GM12878 (cell line): ENCODE results near the gene PSMD11. TPM values are rescaled to one million over a fixed set of nuclear protein-coding genes. Genes with fewer than 3 reads are reported as not detected.

Experiments
- ATAC-seq: fragments of 200-7000 bp; cut with Tn5 transposase; 3 replicates; pipeline ENCODE4 v1.9.1; 2020; ENCODE audit warnings: mild to moderate bottlenecking, moderate library complexity
- BruUV-seq: library from RNA; stranded (reverse); fragments of 400-500 nt; replicated peaks from 2 replicates; lab custom pipeline; 2021; lab: Mats Ljungman, UMichigan
- CTCF ChIA-PET: fragments of 300-600 bp; sonication (Branson Sonifier 250); formaldehyde crosslinking; extraction: SDS; loops from one replicate; lab custom pipeline; 2021; ENCODE audit warnings: inconsistent platforms; lab: Yijun Ruan, JAX
- POLR2A ChIA-PET: fragments of 350-600 bp; formaldehyde crosslinking; extraction: SDS; loops from one replicate; lab custom pipeline; 2021; ENCODE audit warnings: inconsistent platforms; lab: Charles Lee
- RAD21 ChIA-PET: fragments of 300-600 bp; sonication (Branson Sonifier 250); formaldehyde crosslinking; loops from one replicate; lab custom pipeline; 2023; ENCODE audit warnings: antibody characterized with exemption; ENCODE audit not compliant: unreplicated experiment; lab: Charles Lee
- SMC1A ChIA-PET: fragments of 300-600 bp; sonication (Branson Sonifier 250); formaldehyde crosslinking; loops from one replicate; lab custom pipeline; 2023; ENCODE audit not compliant: unreplicated experiment, uncharacterized antibody; lab: Charles Lee
- DNase-seq: peaks from one replicate; pipeline ENCODE4 v3.0.0-alpha.2; 2011; ENCODE audit warnings: low read depth, low spot score
- FAIRE-seq: peaks from 3 replicates; lab custom pipeline; 2011; peaks lifted over from hg19 to GRCh38; lab: Jason Lieb, UNC
- H2AFZ ChIP-seq: 2 replicates; pipeline ENCODE4 v1.6.0; 2011; ENCODE audit warnings: low read depth, low read length, control low read depth; ENCODE audit not compliant: control insufficient read depth
- H3K27ac ChIP-seq: 2 replicates; pipeline ENCODE4 v1.5.1; 2011; ENCODE audit warnings: control low read depth; ENCODE audit not compliant: control insufficient read depth, insufficient read depth
- H3K27me3 ChIP-seq, 2 experiments: replicated peaks in 1 of 2; 2 replicates each; pipeline versions ENCODE4 v1.6.0 to v1.6.1; 2011; ENCODE audit warnings: low read length in 1 of 2; ENCODE audit not compliant: control insufficient read depth in 2 of 2, insufficient read depth in 2 of 2
- H3K36me3 ChIP-seq, 2 experiments: 2 replicates each; pipeline ENCODE4 v1.5.1; 2011; ENCODE audit warnings: low read length in 1 of 2; ENCODE audit not compliant: control insufficient read depth in 2 of 2, insufficient read depth in 2 of 2
- H3K4me1 ChIP-seq: 2 replicates; pipeline ENCODE4 v1.6.1; 2011; ENCODE audit warnings: mild to moderate bottlenecking, low read length, moderate library complexity, mixed read lengths; ENCODE audit not compliant: control insufficient read depth, insufficient read depth
- H3K4me2 ChIP-seq: 2 replicates; pipeline ENCODE4 v1.6.0; 2011; ENCODE audit warnings: control low read depth; ENCODE audit not compliant: control insufficient read depth, insufficient read depth
- H3K4me3 ChIP-seq: fragments of 200-600 bp; sonication (generic); 2 replicates; pipeline ENCODE4 v1.5.1; 2016
- H3K79me2 ChIP-seq: 2 replicates; pipeline ENCODE4 v1.6.0; 2011; ENCODE audit warnings: low read length; ENCODE audit not compliant: control insufficient read depth, insufficient read depth
- H3K9ac ChIP-seq: 2 replicates; pipeline ENCODE4 v1.8.0; 2011; ENCODE audit warnings: low read length, control low read depth, mixed read lengths; ENCODE audit not compliant: control insufficient read depth, insufficient read depth
- H3K9me3 ChIP-seq: replicated peaks from 3 replicates; pipeline ENCODE4 v1.5.1; 2011; ENCODE audit warnings: mild to moderate bottlenecking, low read length; ENCODE audit not compliant: control insufficient read depth, insufficient read depth
- H4K20me1 ChIP-seq: 2 replicates; pipeline ENCODE4 v1.6.0; 2011; ENCODE audit not compliant: control insufficient read depth, insufficient read depth
- CREM ChIP-seq: IDR thresholded peaks from 2 replicates; pipeline ENCODE4 v1.6.1; 2014; ENCODE audit warnings: antibody characterized with exemption, low read depth
- HCFC1 ChIP-seq: fragments of 150-350 bp; IDR thresholded peaks from 2 replicates; pipeline ENCODE4 v1.6.1; 2014; ENCODE audit warnings: low read length
- IKZF2 ChIP-seq, 2 experiments: fragments of 450-650 bp; IDR thresholded peaks; 2 replicates each; pipeline ENCODE4 v1.6.1; 2017; ENCODE audit warnings: mild to moderate bottlenecking in 2 of 2, moderate library complexity in 2 of 2
- KLF5 ChIP-seq: fragments of 450-650 bp; IDR thresholded peaks from 2 replicates; pipeline ENCODE4 v1.6.1; 2014; ENCODE audit warnings: mild to moderate bottlenecking; ENCODE audit not compliant: partially characterized antibody
- MAX ChIP-seq: IDR thresholded peaks from 2 replicates; pipeline ENCODE4 v1.6.1; 2012; ENCODE audit warnings: low read depth, low read length, improper control_type of control experiment
- MEF2B ChIP-seq: fragments of 450-650 bp; IDR thresholded peaks from 2 replicates; pipeline ENCODE4 v1.6.1; 2018; ENCODE audit warnings: mild to moderate bottlenecking, moderate library complexity; ENCODE audit not compliant: partially characterized antibody, poor library complexity, severe bottlenecking
- MLLT1 ChIP-seq: fragments of 450-650 bp; IDR thresholded peaks from 2 replicates; pipeline ENCODE4 v1.6.1; 2016; ENCODE audit warnings: mild to moderate bottlenecking
- NFIC ChIP-seq: IDR thresholded peaks from 2 replicates; pipeline ENCODE4 v1.6.1; 2012; ENCODE audit warnings: low read depth, mild to moderate bottlenecking, inconsistent platforms, low read length, moderate library complexity
- NR2F1 ChIP-seq: fragments of 450-650 bp; conservative IDR thresholded peaks from 2 replicates; pipeline ENCODE4 v1.6.1; 2017; ENCODE audit warnings: mild to moderate bottlenecking
- POU2F2 ChIP-seq: IDR thresholded peaks from 3 replicates; pipeline ENCODE4 v1.6.1; 2011; ENCODE audit warnings: low read depth, mild to moderate bottlenecking, low read length, borderline replicate concordance
- RB1 ChIP-seq: fragments of 450-650 bp; formaldehyde crosslinking; IDR thresholded peaks from 2 replicates; pipeline ENCODE4 v1.6.1; 2017; ENCODE audit warnings: mild to moderate bottlenecking, borderline replicate concordance
- RUNX3 ChIP-seq: IDR thresholded peaks from 2 replicates; pipeline ENCODE4 v1.6.1; 2012; ENCODE audit warnings: low read length, inconsistent platforms
- SP1 ChIP-seq: IDR thresholded peaks from one replicate; pipeline ENCODE4 v1.6.1; 2011; ENCODE audit warnings: low read depth, low read length
- YY1 ChIP-seq: IDR thresholded peaks from 2 replicates; pipeline ENCODE4 v1.6.1; 2011; ENCODE audit warnings: low read depth, mild to moderate bottlenecking, low read length
- ZNF24 ChIP-seq: fragments of 450-650 bp; IDR thresholded peaks from 2 replicates; pipeline ENCODE4 v1.6.1; 2017; ENCODE audit warnings: antibody characterized with exemption, mild to moderate bottlenecking
- WGBS: methylation state at CpG from one replicate; pipeline ENCODE4 v1.1.6; 2016; ENCODE audit warnings: low lambda C conversion rate; ENCODE audit not compliant: insufficient replicate concordance, insufficient coverage; ENCODE audit errors: missing lambda C conversion rate; 5-methylcytosine and 5-hydroxymethylcytosine counted together
- in situ Hi-C: fragments of 300-500 bp; cut with MboI; formaldehyde crosslinking; loops from 9 replicates; pipeline ENCODE4 v1.14.3; 2018; ENCODE audit warnings: mixed read lengths
- intact Hi-C: fragments of 100-400 bp; cut with micrococcal nuclease; formaldehyde crosslinking; loops from one replicate; pipeline ENCODE4 v1.14.2; 2022; ENCODE audit not compliant: unreplicated experiment
- polyA plus RNA-seq, 11 experiments: library from polyadenylated mRNA; depleted of rRNA in 4 of 11; unstranded in 6 of 11; stranded (reverse) in 5 of 11; fragments of >200 nt; fragmentation: Nextera tagmentation in 4 of 11; fragmentation: Illumina TruSeq in 1 of 11; extraction: Ambion mirVana in 4 of 11; extraction: Trizol in 1 of 11; gene quantifications; 1 replicate in 1 of 11; 2 replicates in 10 of 11; pipeline versions ENCODE4 v1.2.1 to v1.2.3, GENCODE V29; 2011 to 2016; ENCODE audit warnings: inconsistent platforms in 2 of 11, missing spikeins in 2 of 11, low read depth in 1 of 11
- total RNA-seq, 4 experiments: library from RNA; depleted of rRNA in 3 of 4; stranded (reverse); fragments of >200 nt in 3 of 4; fragmentation: Illumina TruSeq in 1 of 4; extraction: Trizol in 1 of 4; gene quantifications; 2 replicates each; pipeline versions ENCODE4 v1.2.1 to v1.2.3, GENCODE V29; 2013 to 2021
- TF ChIP-seq, protein P1 (sequence below): fragments of 450-650 bp; IDR thresholded peaks from 2 replicates; pipeline ENCODE4 v1.6.1; 2018; ENCODE audit warnings: borderline replicate concordance, mild to moderate bottlenecking; ENCODE audit not compliant: partially characterized antibody
- TF ChIP-seq, protein P2 (sequence below): fragments of 450-650 bp; IDR thresholded peaks from 2 replicates; pipeline ENCODE4 v1.6.1; 2016; ENCODE audit warnings: mild to moderate bottlenecking

The PSMD11 gene
- total and polyA plus RNA-seq, 10 of the 15 experiments (the other 5 are each of a cell fraction or from before 2014, with no cell fraction given) = 84.1 to 319 (median 120) TPM

- RAD21 ChIA-PET = interaction anchor here (0.9 to 16.4 kb wide), 15 partner anchors 12 to 266 kb away, joined by 3 to 543 read pairs (median 4); partner anchors contain the start of gene PSMD11
- Histone ChIP-seq H3K9ac (peak overlapping the region; percentile 79), H3K79me2 (peaks cover 49% of the 10 kb centered on the region), H3K9me3 (no peaks in the 10 kb centered on the region), H2AFZ (no peak overlapping the region; the same call in 1 of the 2 replicates), H3K4me3 (peak overlapping the region; percentile 92), H3K4me2 (peak overlapping the region; percentile 96), H3K4me1 (peaks cover 35% of the 10 kb centered on the region), H3K27ac (peak overlapping the region; percentile 81), H3K36me3 (peaks cover 10 to 15% of the 10 kb centered on the region in 2 experiments; a peak in 3 of 4 replicates), H3K27me3 (no peaks in the 10 kb centered on the region), H4K20me1 (no peaks in the 10 kb centered on the region)
- 8% methylated on average over 21 of the region's 21 CpGs for WGBS
- FAIRE-seq (no peak), ATAC-seq (peak; percentile 42), DNase-seq (no peak)
- intact Hi-C loops = loop anchor here (1.0 kb wide), 2 partner anchors 12 to 32 kb away; no protein-coding TSS in a partner anchor
- CTCF ChIA-PET = interaction anchor here (0.7 to 7.0 kb wide), 15 partner anchors 9 to 418 kb away, joined by 3 to 83 read pairs (median 4); no protein-coding TSS in a partner anchor
- no TSS peak for BruUV-seq
- in situ Hi-C loops = no loop called here
- POLR2A ChIA-PET = interaction anchor here (1.1 to 12.5 kb wide), 8 partner anchors 9 to 77 kb away, joined by 4 to 308 read pairs (median 12); no protein-coding TSS in a partner anchor
- SMC1A ChIA-PET = interaction anchor here (0.6 to 11.9 kb wide), 22 partner anchors 9 to 382 kb away, joined by 3 to 286 read pairs (median 4); no protein-coding TSS in a partner anchor
- TF ChIP-seq, protein P1, sequence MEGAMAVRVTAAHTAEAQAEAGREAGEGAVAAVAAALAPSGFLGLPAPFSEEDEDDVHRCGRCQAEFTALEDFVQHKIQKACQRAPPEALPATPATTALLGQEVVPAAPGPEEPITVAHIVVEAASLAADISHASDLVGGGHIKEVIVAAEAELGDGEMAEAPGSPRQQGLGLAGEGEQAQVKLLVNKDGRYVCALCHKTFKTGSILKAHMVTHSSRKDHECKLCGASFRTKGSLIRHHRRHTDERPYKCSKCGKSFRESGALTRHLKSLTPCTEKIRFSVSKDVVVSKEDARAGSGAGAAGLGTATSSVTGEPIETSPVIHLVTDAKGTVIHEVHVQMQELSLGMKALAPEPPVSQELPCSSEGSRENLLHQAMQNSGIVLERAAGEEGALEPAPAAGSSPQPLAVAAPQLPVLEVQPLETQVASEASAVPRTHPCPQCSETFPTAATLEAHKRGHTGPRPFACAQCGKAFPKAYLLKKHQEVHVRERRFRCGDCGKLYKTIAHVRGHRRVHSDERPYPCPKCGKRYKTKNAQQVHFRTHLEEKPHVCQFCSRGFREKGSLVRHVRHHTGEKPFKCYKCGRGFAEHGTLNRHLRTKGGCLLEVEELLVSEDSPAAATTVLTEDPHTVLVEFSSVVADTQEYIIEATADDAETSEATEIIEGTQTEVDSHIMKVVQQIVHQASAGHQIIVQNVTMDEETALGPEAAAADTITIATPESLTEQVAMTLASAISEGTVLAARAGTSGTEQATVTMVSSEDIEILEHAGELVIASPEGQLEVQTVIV = no peak
- TF ChIP-seq NFIC (peak; percentile 10; the same call in 1 of the 2 replicates), SP1 (peak; percentile 49), MEF2B (peak; percentile 89), ZNF24 (peak; percentile 57; the same call in 1 of the 2 replicates), CREM (no peak), RB1 (no peak), HCFC1 (no peak), MAX (0 out of 2 replicates have a peak, but pooled peaks have one; percentile 31), MLLT1 (peak; percentile 80), YY1 (0 out of 2 replicates have a peak, but pooled peaks have one; percentile 10), RUNX3 (0 out of 2 replicates have a peak, but pooled peaks have one; percentile 16), POU2F2 (peak; percentile 27; the same call in 1 of the 3 replicates), KLF5 (no peak), NR2F1 (peak; percentile 55; the same call in 1 of the 2 replicates), IKZF2 (IDR thresholded peaks at IDR 0.05) (peak; percentile 86 to 90)
- TF ChIP-seq, protein P2, sequence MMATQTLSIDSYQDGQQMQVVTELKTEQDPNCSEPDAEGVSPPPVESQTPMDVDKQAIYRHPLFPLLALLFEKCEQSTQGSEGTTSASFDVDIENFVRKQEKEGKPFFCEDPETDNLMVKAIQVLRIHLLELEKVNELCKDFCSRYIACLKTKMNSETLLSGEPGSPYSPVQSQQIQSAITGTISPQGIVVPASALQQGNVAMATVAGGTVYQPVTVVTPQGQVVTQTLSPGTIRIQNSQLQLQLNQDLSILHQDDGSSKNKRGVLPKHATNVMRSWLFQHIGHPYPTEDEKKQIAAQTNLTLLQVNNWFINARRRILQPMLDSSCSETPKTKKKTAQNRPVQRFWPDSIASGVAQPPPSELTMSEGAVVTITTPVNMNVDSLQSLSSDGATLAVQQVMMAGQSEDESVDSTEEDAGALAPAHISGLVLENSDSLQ = no peak
Observed at GRCh38 chr17:32491371-32492263, 47.3 kb downstream of the PSMD11 start.
